Keratinocyte (primary cell): ENCODE data around the gene UXS1. TPM values are rescaled to one million over a fixed set of nuclear protein-coding genes. Genes with fewer than 3 reads are reported as not detected.
"Not testable (repeated sequence)": the region's sequence is repeated elsewhere in the genome, so short reads cannot be mapped to it uniquely, and the experiment has no call there.

Experiments used
- DNase-seq: peaks from one replicate; pipeline ENCODE4 v3.0.0-alpha.2; 2011; ENCODE audit warnings: low read depth, missing footprints, low spot score
- FAIRE-seq: peaks from 2 replicates; lab custom pipeline; 2011; peaks lifted over from hg19 to GRCh38; lab: Jason Lieb, UNC
- H2AFZ ChIP-seq: 2 replicates; pipeline ENCODE4 v1.6.0; 2012; ENCODE audit warnings: low read length, control low read depth, inconsistent platforms; ENCODE audit not compliant: control insufficient read depth
- H3K27ac ChIP-seq: 2 replicates; pipeline ENCODE4 v1.5.1; 2011; ENCODE audit warnings: low read length; ENCODE audit not compliant: control insufficient read depth, insufficient read depth
- H3K27me3 ChIP-seq: 3 replicates; pipeline ENCODE4 v1.6.0; 2011; ENCODE audit warnings: low read length; ENCODE audit not compliant: control insufficient read depth, insufficient read depth; ENCODE audit errors: extremely low read depth
- H3K36me3 ChIP-seq, 2 experiments: 2 replicates in 1 of 2; 3 replicates in 1 of 2; pipeline ENCODE4 v1.5.1; 2011; ENCODE audit warnings: low read length in 2 of 2, mild to moderate bottlenecking in 1 of 2; ENCODE audit not compliant: control insufficient read depth in 2 of 2, insufficient read depth in 2 of 2; ENCODE audit errors: extremely low read depth in 1 of 2
- H3K4me1 ChIP-seq: 3 replicates; pipeline ENCODE4 v1.5.1; 2011; ENCODE audit warnings: low read length; ENCODE audit not compliant: control insufficient read depth, insufficient read depth; ENCODE audit errors: extremely low read depth
- H3K4me2 ChIP-seq: 3 replicates; pipeline ENCODE4 v1.6.0; 2011; ENCODE audit warnings: low read depth, low read length; ENCODE audit not compliant: control insufficient read depth, insufficient read depth; ENCODE audit errors: extremely low read depth
- H3K4me3 ChIP-seq, 3 experiments: fragments of 200-600 bp in 1 of 3; sonication (generic) in 1 of 3; 2 replicates in 2 of 3; 3 replicates in 1 of 3; pipeline ENCODE4 v1.5.1; 2011 to 2016; ENCODE audit warnings: low read length in 3 of 3, mild to moderate bottlenecking in 3 of 3, control low read depth in 2 of 3, inconsistent platforms in 1 of 3, low read depth in 1 of 3, mixed read lengths in 1 of 3, mixed run types in 1 of 3, moderate library complexity in 1 of 3; ENCODE audit not compliant: control insufficient read depth in 2 of 3, insufficient read depth in 2 of 3; ENCODE audit errors: extremely low read depth in 1 of 3
- H3K79me2 ChIP-seq: 2 replicates; pipeline ENCODE4 v1.6.0; 2012; ENCODE audit warnings: low read length; ENCODE audit not compliant: control insufficient read depth, insufficient read depth
- H3K9ac ChIP-seq: 3 replicates; pipeline ENCODE4 v1.6.0; 2011; ENCODE audit warnings: low read length; ENCODE audit not compliant: control insufficient read depth, insufficient read depth; ENCODE audit errors: extremely low read depth
- H3K9me1 ChIP-seq: 3 replicates; pipeline ENCODE4 v1.6.0; 2011; ENCODE audit warnings: low read length; ENCODE audit not compliant: control insufficient read depth, insufficient read depth; ENCODE audit errors: extremely low read depth
- H3K9me3 ChIP-seq: 2 replicates; pipeline ENCODE4 v1.5.1; 2012; ENCODE audit warnings: low read depth, low read length; ENCODE audit not compliant: control insufficient read depth
- H4K20me1 ChIP-seq: 3 replicates; pipeline ENCODE4 v1.6.0; 2011; ENCODE audit warnings: low read length; ENCODE audit not compliant: control insufficient read depth, insufficient read depth; ENCODE audit errors: extremely low read depth
- CTCF ChIP-seq, 3 experiments: IDR thresholded peaks in 1 of 3; conservative IDR thresholded peaks in 1 of 3; optimal IDR thresholded peaks in 1 of 3; 2 replicates in 2 of 3; 3 replicates in 1 of 3; pipeline versions ENCODE3 to v1.5.1; 2011; ENCODE audit warnings: low read length in 3 of 3, mild to moderate bottlenecking in 3 of 3, moderate library complexity in 2 of 3, control low read depth in 1 of 3, inconsistent platforms in 1 of 3; ENCODE audit not compliant: insufficient read depth in 2 of 3; ENCODE audit errors: extremely low read depth in 1 of 3
- EZH2 ChIP-seq: IDR thresholded peaks from one replicate; pipeline ENCODE4 v1.6.1; 2012; ENCODE audit warnings: inconsistent platforms, mild to moderate bottlenecking, low read length, moderate library complexity
- dilution Hi-C: fragments of 300-500 bp; cut with MboI; formaldehyde crosslinking; loops from one replicate; pipeline ENCODE4 v1.7.0; 2020; ENCODE audit warnings: low sequenced_read_pairs; ENCODE audit not compliant: extremely low pct_ligation_motif_present
- polyA plus RNA-seq, 5 experiments: library from polyadenylated mRNA; depleted of rRNA in 3 of 5; stranded (reverse) in 3 of 5; stranded (forward) in 1 of 5; unstranded in 1 of 5; fragments of >200 nt; gene quantifications; 1 replicate in 1 of 5; 2 replicates in 3 of 5; 3 replicates in 1 of 5; pipeline versions ENCODE4 v1.2.1 to v1.2.3, GENCODE V29; 2011 to 2012; ENCODE audit warnings: missing spikeins in 2 of 5, low read depth in 1 of 5, low replicate concordance in 1 of 5

Gene UXS1
- polyA plus RNA-seq, 1 donor (not counting 4 experiments of a cell fraction or from before 2014, with no cell fraction given) = 43.5 TPM

- H3K4me3 ChIP-seq = no peak overlapping the region
- no peak for DNase-seq
- dilution Hi-C loops = no loop called here
- H3K36me3 ChIP-seq = no peaks in the 10 kb centered on the region
- no peak for FAIRE-seq
- H3K79me2 ChIP-seq = no peaks in the 10 kb centered on the region
- TF ChIP-seq CTCF (optimal IDR thresholded peaks at IDR 0.05 in 1 of 3, IDR thresholded peaks at IDR 0.05 in 1 of 3, conservative IDR thresholded peaks at IDR 0.05 in 1 of 3; ENCODE audit: extremely low read depth in 1 of 3, insufficient read depth in 2 of 3, low read length in 3 of 3) (no peak), EZH2 (no peak)
- no peaks in the 10 kb centered on the region for H3K27me3 ChIP-seq
- no peak overlapping the region for H3K9ac ChIP-seq
- no peaks in the 10 kb centered on the region for H4K20me1 ChIP-seq
- H3K27ac ChIP-seq = no peak overlapping the region
- no peaks in the 10 kb centered on the region for H3K9me1 ChIP-seq
- no peaks in the 10 kb centered on the region for H3K4me1 ChIP-seq
- H2AFZ ChIP-seq = no peak overlapping the region
- H3K4me2 ChIP-seq = no peak overlapping the region
- no peaks in the 10 kb centered on the region for H3K9me3 ChIP-seq
These were observed 29.2 kb upstream of the UXS1 start for GRCh38 chr2:106223347-106223746.

- H3K9me3 ChIP-seq, H3K27ac ChIP-seq, H3K36me3 ChIP-seq, H4K20me1 ChIP-seq, H3K9me1 ChIP-seq, H3K79me2 ChIP-seq, H2AFZ ChIP-seq, H3K4me3 ChIP-seq, FAIRE-seq, H3K4me1 ChIP-seq, DNase-seq, H3K9ac ChIP-seq, H3K27me3 ChIP-seq, dilution Hi-C loops, H3K4me2 ChIP-seq: not testable (repeated sequence)
These were observed 28.0 kb upstream of the UXS1 start for GRCh38 chr2:106222057-106222456.

GRCh38 chr2:106219813-106220212 lies 25.7 kb upstream of the UXS1 start:
- Histone ChIP-seq H3K79me2 (no peaks in the 10 kb centered on the region), H3K9me1 (no peaks in the 10 kb centered on the region), H3K27me3 (no peaks in the 10 kb centered on the region), H3K4me3 (no peak overlapping the region), H4K20me1 (no peaks in the 10 kb centered on the region), H3K4me1 (no peaks in the 10 kb centered on the region), H3K4me2 (no peak overlapping the region), H3K9ac (no peak overlapping the region), H3K9me3 (no peaks in the 10 kb centered on the region), H3K27ac (no peak overlapping the region), H3K36me3 (no peaks in the 10 kb centered on the region), H2AFZ (no peak overlapping the region)
- FAIRE-seq (no peak), DNase-seq (no peak)
- TF ChIP-seq EZH2 (no peak), CTCF (optimal IDR thresholded peaks at IDR 0.05 in 1 of 3, IDR thresholded peaks at IDR 0.05 in 1 of 3, conservative IDR thresholded peaks at IDR 0.05 in 1 of 3; ENCODE audit: extremely low read depth in 1 of 3, insufficient read depth in 2 of 3, low read length in 3 of 3) (no peak)
- dilution Hi-C loops = no loop called here

- H3K9ac ChIP-seq, H3K9me3 ChIP-seq, H3K4me1 ChIP-seq, H3K4me3 ChIP-seq, H3K79me2 ChIP-seq, dilution Hi-C loops, H4K20me1 ChIP-seq, H3K27me3 ChIP-seq, H3K9me1 ChIP-seq, FAIRE-seq, H2AFZ ChIP-seq, H3K4me2 ChIP-seq, H3K36me3 ChIP-seq, DNase-seq, H3K27ac ChIP-seq: not testable (repeated sequence)
These were observed 25.1 kb upstream of the UXS1 start for GRCh38 chr2:106219157-106219556.
